PC-9 (cell line): Measurements from ENCODE around the gene KIAA2012. TPM values are rescaled to one million over a fixed set of nuclear protein-coding genes. Genes with fewer than 3 reads are reported as not detected.

ENCODE experiments used
- BruUV-seq: library from RNA; stranded (reverse); fragments of 400-500 nt; replicated peaks from 2 replicates; lab custom pipeline; 2021; lab: Mats Ljungman, UMichigan
- CTCF ChIA-PET: fragments of 300-600 bp; sonication (Branson Sonifier 250); formaldehyde crosslinking; loops from one replicate; lab custom pipeline; 2022; ENCODE audit warnings: antibody characterized with exemption; lab: Charles Lee
- POLR2A ChIA-PET: fragments of 300-600 bp; sonication (Branson Sonifier 250); formaldehyde crosslinking; loops from one replicate; lab custom pipeline; 2022; ENCODE audit warnings: antibody characterized with exemption; ENCODE audit not compliant: unreplicated experiment; lab: Charles Lee
- DNase-seq, 2 experiments: peaks; one replicate each; pipeline versions ENCODE4 v3.0.0 to v3.0.0-alpha.2; 2015 to 2022; ENCODE audit warnings: mixed read lengths in 1 of 2
- H2AFZ ChIP-seq: fragments of 200-600 bp; sonication (generic); 2 replicates; pipeline ENCODE4 v1.8.1; 2017; ENCODE audit warnings: antibody characterized with exemption
- H3F3A ChIP-seq: fragments of 200-600 bp; sonication (generic); 2 replicates; pipeline ENCODE4 v1.8.1; 2017; ENCODE audit warnings: antibody characterized with exemption, mild to moderate bottlenecking, low read depth; ENCODE audit not compliant: insufficient read depth
- H3K27ac ChIP-seq: fragments of 200-600 bp; sonication (generic); 2 replicates; pipeline ENCODE4 v1.6.1; 2016; ENCODE audit warnings: mixed run types
- H3K27me3 ChIP-seq: fragments of 200-600 bp; sonication (generic); 2 replicates; pipeline ENCODE4 v1.6.1; 2016; ENCODE audit warnings: low read depth, mixed run types; ENCODE audit not compliant: insufficient read depth
- H3K36me3 ChIP-seq: fragments of 200-600 bp; sonication (generic); 2 replicates; pipeline ENCODE4 v1.6.1; 2016; ENCODE audit warnings: low read depth, mixed run types
- H3K4me1 ChIP-seq: fragments of 200-600 bp; sonication (generic); replicated peaks from 2 replicates; pipeline ENCODE4 v1.6.1; 2016; ENCODE audit warnings: mixed run types; ENCODE audit not compliant: insufficient read depth
- H3K4me2 ChIP-seq: fragments of 200-600 bp; sonication (generic); 2 replicates; pipeline ENCODE4 v1.6.1; 2017; ENCODE audit warnings: mixed run types
- H3K4me3 ChIP-seq: fragments of 200-600 bp; sonication (generic); 2 replicates; pipeline ENCODE4 v1.6.1; 2016; ENCODE audit warnings: mixed run types
- H3K79me2 ChIP-seq: fragments of 200-600 bp; sonication (generic); 2 replicates; pipeline ENCODE4 v1.6.1; 2017; ENCODE audit warnings: low read depth, mixed run types
- H3K9me2 ChIP-seq: fragments of 200-600 bp; sonication (generic); 2 replicates; pipeline ENCODE4 v1.8.1; 2017; ENCODE audit warnings: mild to moderate bottlenecking; ENCODE audit not compliant: insufficient read depth
- H3K9me3 ChIP-seq: fragments of 200-600 bp; sonication (generic); 2 replicates; pipeline ENCODE4 v1.8.1; 2016; ENCODE audit warnings: low read depth; ENCODE audit not compliant: insufficient read depth
- H4K20me1 ChIP-seq: fragments of 200-600 bp; sonication (generic); 2 replicates; pipeline ENCODE4 v1.8.1; 2017; ENCODE audit not compliant: insufficient read depth
- EZH2 ChIP-seq: fragments of 200-600 bp; sonication (generic); IDR thresholded peaks from 2 replicates; pipeline ENCODE4 v1.8.0; 2017; ENCODE audit warnings: antibody characterized with exemption, low read depth
- intact Hi-C: fragments of 100-400 bp; cut with micrococcal nuclease; formaldehyde crosslinking; loops from one replicate; pipeline ENCODE4 v1.10.0; 2022; ENCODE audit not compliant: unreplicated experiment
- total RNA-seq: library from RNA; stranded (reverse); gene quantifications from 2 replicates; pipeline ENCODE4 v1.2.3, GENCODE V29; 2021
- TF ChIP-seq, protein P1 (sequence below): fragments of 200-600 bp; sonication (generic); conservative IDR thresholded peaks from 2 replicates; pipeline ENCODE4 v1.6.1; 2017; ENCODE audit warnings: mixed run types, antibody characterized with exemption, mild to moderate bottlenecking, moderate library complexity

KIAA2012 gene
- total RNA-seq, 1 experiment from 2014 or later, result not detected

DNA sequence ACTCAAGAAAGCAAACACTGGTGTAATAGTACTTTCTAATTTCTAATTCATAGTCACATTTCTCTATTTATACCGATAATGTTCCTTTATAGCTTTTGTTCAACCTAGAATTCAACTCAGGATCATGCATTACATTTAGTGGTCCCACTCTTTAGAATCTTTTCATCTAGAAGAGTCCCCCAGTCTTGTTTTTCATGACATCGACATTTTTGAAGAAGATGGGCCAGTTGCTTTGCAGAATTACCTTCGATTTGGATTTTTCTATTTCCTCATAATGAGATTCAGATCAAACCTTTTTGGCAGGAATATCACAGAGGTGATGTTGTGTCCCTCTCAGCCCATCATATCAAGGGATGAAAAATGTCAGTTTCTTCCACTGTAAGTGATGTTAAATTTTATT is 35.3 kb downstream of the KIAA2012 start:
- H4K20me1 ChIP-seq, result no peaks in the 10 kb centered on the region
- no peak overlapping the region for H3K4me3 ChIP-seq
- DNase-seq, result no peak
- intact Hi-C loops, result no loop called here
- no peaks in the 10 kb centered on the region for H3F3A ChIP-seq
- BruUV-seq, result no TSS peak
- TF ChIP-seq, protein P1, sequence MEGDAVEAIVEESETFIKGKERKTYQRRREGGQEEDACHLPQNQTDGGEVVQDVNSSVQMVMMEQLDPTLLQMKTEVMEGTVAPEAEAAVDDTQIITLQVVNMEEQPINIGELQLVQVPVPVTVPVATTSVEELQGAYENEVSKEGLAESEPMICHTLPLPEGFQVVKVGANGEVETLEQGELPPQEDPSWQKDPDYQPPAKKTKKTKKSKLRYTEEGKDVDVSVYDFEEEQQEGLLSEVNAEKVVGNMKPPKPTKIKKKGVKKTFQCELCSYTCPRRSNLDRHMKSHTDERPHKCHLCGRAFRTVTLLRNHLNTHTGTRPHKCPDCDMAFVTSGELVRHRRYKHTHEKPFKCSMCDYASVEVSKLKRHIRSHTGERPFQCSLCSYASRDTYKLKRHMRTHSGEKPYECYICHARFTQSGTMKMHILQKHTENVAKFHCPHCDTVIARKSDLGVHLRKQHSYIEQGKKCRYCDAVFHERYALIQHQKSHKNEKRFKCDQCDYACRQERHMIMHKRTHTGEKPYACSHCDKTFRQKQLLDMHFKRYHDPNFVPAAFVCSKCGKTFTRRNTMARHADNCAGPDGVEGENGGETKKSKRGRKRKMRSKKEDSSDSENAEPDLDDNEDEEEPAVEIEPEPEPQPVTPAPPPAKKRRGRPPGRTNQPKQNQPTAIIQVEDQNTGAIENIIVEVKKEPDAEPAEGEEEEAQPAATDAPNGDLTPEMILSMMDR, result no peak
- no peak for TF ChIP-seq EZH2
- H3K27ac ChIP-seq, result no peak overlapping the region
- H3K9me2 ChIP-seq, result no peaks in the 10 kb centered on the region
- H3K36me3 ChIP-seq, result no peaks in the 10 kb centered on the region
- H3K4me1 ChIP-seq, result no peaks in the 10 kb centered on the region
- no peaks in the 10 kb centered on the region for H3K27me3 ChIP-seq
- no peaks in the 10 kb centered on the region for H3K79me2 ChIP-seq
- ChIA-PET POLR2A (no interaction called here), CTCF (no interaction called here)
- H3K9me3 ChIP-seq, result no peaks in the 10 kb centered on the region
- no peak overlapping the region for H2AFZ ChIP-seq
- H3K4me2 ChIP-seq, result no peak overlapping the region

DNA sequence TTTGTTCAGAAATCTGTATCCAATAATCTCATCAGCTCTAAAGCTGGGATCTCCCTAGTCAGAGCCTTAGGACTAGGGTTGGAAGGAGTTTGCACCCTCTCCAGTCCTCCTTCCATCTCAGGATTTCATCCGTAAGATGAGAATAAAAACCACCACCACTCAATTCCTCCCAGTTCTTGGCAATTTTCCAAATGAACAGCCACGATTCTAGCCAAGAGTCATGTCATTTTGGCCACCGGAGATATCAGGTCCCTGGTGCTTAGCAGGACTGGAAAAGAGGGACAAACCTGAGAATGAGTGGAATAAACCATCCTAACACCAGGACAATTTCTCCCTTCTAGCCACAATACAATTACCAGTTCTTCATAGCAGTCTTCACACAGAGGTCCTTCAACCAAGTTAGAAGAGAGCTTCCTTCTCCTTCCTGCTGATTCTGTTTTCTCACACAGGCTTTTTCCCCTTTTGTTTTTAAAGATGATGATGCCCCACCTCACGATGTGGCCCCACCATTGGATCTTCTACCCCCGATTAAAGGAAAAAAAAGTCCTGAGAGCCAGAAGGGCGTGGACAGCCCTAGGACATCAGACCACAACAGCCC is 36.2 kb downstream of the KIAA2012 start:
- CTCF ChIA-PET, result no interaction called here
- no peak for TF ChIP-seq EZH2
- TF ChIP-seq, protein P1, result no peak

DNA sequence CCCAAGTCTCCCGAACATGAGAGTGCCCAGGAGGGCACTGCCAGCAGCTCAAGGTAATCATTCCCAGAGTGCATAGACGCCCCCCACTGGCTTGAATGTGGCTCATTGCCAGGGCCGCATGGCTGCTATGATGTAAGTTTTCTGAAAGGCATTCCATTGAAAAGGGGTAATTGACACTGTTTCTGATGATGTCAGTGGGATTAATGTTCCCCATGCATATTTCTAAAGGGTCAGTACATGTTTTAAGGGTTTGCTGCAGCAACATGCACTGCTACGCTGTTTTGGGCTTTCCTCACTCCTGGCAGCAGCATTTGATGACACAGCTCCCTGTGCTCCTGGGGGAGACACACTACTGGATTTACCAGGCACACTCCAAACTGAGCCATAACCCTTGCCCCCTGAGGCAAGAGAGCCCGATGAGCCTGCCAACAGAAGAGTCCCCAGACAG is 36.7 kb downstream of the KIAA2012 start:
- Histone ChIP-seq H4K20me1 (no peaks in the 10 kb centered on the region), H3K27ac (no peak overlapping the region), H3K9me2 (no peaks in the 10 kb centered on the region), H3K9me3 (no peaks in the 10 kb centered on the region), H3K4me1 (0 out of 2 replicates have a peak, but pooled peaks cover 2% of the 10 kb centered on the region), H3K27me3 (no peaks in the 10 kb centered on the region), H3K79me2 (no peaks in the 10 kb centered on the region), H3K4me2 (no peak overlapping the region), H2AFZ (no peak overlapping the region), H3F3A (no peaks in the 10 kb centered on the region), H3K4me3 (no peak overlapping the region), H3K36me3 (no peaks in the 10 kb centered on the region)
- DNase-seq, result no peak
- TF ChIP-seq, protein P1, result no peak
- TF ChIP-seq EZH2, result no peak
- no TSS peak for BruUV-seq
- ChIA-PET POLR2A (no interaction called here), CTCF (no interaction called here)
- intact Hi-C loops, result no loop called here

More for the DNA sequence above, 36.2 kb downstream of the KIAA2012 start:
- no peaks in the 10 kb centered on the region for H3K9me2 ChIP-seq
- no peaks in the 10 kb centered on the region for H3K36me3 ChIP-seq
- no TSS peak for BruUV-seq
- no peak overlapping the region for H3K4me2 ChIP-seq
- no peaks in the 10 kb centered on the region for H3K9me3 ChIP-seq
- no peak overlapping the region for H3K4me3 ChIP-seq
- H3K79me2 ChIP-seq, result no peaks in the 10 kb centered on the region
- H3K4me1 ChIP-seq, result no peaks in the 10 kb centered on the region
- POLR2A ChIA-PET, result no interaction called here
- DNase-seq, result no peak
- no peaks in the 10 kb centered on the region for H3K27me3 ChIP-seq
- H3F3A ChIP-seq, result no peaks in the 10 kb centered on the region
- intact Hi-C loops, result no loop called here
- H2AFZ ChIP-seq, result no peak overlapping the region
- H4K20me1 ChIP-seq, result no peaks in the 10 kb centered on the region
- H3K27ac ChIP-seq, result no peak overlapping the region
